BE2C (cell line): ENCODE data around the gene TCEA2.

Source experiments
- DNase-seq: peaks from one replicate; pipeline ENCODE4 v3.0.0-alpha.2; 2020
- H3K27me3 ChIP-seq: fragments of 250-450 bp; sonication (Bioruptor Pico); 2 replicates; pipeline ENCODE4 v1.5.1; 2020; ENCODE audit warnings: mild to moderate bottlenecking
- H3K36me3 ChIP-seq: fragments of 250-450 bp; sonication (Bioruptor Pico); 2 replicates; pipeline ENCODE4 v1.5.1; 2020; ENCODE audit warnings: mild to moderate bottlenecking
- H3K4me1 ChIP-seq: fragments of 250-450 bp; sonication (Bioruptor Pico); 2 replicates; pipeline ENCODE4 v1.5.1; 2020
- H3K4me3 ChIP-seq: 2 replicates; pipeline ENCODE4 v1.5.1; 2011; ENCODE audit warnings: low read depth, low read length
- H3K9me3 ChIP-seq: fragments of 250-450 bp; sonication (Bioruptor Pico); 2 replicates; pipeline ENCODE4 v1.5.1; 2020
- CTCF ChIP-seq: IDR thresholded peaks from 2 replicates; pipeline ENCODE4 v1.5.1; 2012; ENCODE audit warnings: mild to moderate bottlenecking, low read depth, low read length

Gene TCEA2

GRCh38 chr20:64030371-64031134, 32.4 kb upstream of the TCEA2 start:
- Histone ChIP-seq H3K27me3 (no peaks in the 10 kb centered on the region), H3K9me3 (no peaks in the 10 kb centered on the region), H3K4me3 (no peak overlapping the region), H3K36me3 (peaks cover 80% of the 10 kb centered on the region), H3K4me1 (peaks cover 12% of the 10 kb centered on the region)
- no peak for DNase-seq
- no peak for TF ChIP-seq CTCF

DNA sequence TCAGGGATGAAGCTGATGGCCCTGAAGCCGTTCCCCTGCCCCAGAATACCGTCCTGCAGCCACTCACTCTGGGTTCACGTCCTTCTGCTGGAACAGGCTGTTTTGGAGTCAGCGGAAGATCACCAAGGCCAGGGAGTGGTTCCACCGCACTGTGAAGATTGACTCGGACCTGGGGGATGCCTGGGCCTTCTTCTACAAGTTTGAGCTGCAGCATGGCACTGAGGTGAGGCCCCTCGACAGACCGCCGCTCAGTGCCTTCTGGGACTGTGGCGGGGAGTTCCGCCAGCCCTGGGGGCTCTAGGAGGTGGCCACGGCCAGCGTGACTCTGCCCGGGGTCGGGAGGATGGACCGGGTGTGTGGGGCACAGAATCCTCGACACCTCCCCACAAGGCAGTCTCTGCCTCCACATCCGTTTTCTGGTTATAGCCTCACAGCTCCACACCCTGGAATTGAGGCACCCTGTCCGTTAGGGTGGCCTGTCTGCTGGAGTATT, 31.1 kb upstream of the TCEA2 start:
- TF ChIP-seq CTCF = no peak
- peaks cover 68% of the 10 kb centered on the region for H3K36me3 ChIP-seq
- peaks cover 25% of the 10 kb centered on the region for H3K4me1 ChIP-seq
- no peak for DNase-seq
- H3K4me3 ChIP-seq = no peak overlapping the region
- H3K27me3 ChIP-seq = no peaks in the 10 kb centered on the region
- H3K9me3 ChIP-seq = no peaks in the 10 kb centered on the region

DNA sequence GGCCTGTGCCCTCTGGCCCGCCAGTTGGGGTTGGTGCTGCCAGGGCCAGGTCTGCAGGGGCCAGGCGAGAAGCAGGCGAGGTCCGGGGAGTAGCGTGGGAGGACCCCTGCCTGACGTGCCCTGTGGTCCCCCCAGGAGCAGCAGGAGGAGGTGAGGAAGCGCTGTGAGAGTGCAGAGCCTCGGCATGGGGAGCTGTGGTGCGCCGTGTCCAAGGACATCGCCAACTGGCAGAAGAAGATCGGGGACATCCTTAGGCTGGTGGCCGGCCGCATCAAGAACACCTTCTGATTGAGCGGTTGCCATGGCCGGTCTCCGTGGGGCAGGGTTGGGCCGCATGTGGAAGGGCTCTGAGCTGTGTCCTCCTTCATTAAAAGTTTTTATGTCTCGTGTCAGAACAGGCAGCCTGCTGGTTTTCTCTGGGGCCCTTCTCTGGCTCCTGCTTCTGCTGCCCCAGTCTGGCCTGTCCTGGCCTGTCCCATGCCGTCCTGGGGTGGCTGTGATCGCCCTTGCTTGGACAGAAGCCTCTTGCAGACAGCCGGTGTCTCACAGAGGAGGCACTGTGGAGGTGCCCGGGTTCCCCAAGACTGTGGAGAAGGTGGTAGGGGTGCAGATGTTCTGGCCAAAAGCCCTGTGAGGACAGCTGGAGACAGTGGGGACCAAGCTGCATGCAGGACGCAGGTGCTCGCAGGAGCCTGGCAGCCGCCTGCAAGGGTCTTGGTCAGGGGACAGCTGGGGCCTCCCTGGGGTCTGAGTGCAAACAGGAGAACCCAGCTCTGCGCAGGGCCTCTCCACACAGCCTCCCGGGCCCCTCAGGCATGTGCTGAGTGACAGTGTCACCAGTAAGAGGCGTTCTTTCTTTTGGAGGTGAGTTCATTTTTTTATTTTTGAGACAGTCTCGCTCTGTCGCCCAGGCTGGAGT, 30.0 kb upstream of the TCEA2 start:
- Histone ChIP-seq H3K4me1 (peaks cover 33% of the 10 kb centered on the region), H3K36me3 (peaks cover 57% of the 10 kb centered on the region), H3K27me3 (no peaks in the 10 kb centered on the region), H3K9me3 (no peaks in the 10 kb centered on the region), H3K4me3 (no peak overlapping the region)
- TF ChIP-seq CTCF = no peak
- DNase-seq = no peak

DNA sequence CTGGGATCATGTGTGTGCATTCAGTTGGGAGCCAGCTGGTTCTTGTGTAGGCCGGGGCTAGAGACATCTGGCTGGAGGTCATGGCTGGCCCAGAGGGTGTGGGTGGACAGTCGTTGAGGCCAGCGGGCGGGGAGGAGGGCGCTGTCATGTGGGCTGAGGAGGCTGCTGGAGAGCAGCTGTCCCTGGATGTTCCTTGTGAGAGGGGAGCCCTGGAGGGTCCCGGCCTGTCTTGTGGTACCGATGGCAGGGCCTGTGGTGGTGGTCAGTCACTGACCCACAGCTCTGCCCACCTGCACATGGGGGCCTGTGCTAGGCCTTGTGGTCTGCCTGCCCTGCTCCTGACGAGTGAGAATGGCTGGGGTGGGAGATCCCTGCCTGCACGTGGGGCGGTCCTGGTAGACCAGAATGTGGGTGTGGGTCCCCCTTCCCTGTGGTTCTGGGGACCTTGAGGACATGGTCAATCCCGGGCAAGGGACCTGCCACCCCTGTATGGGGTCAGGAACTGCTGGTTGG, 29.0 kb upstream of the TCEA2 start:
- no peak for TF ChIP-seq CTCF
- H3K27me3 ChIP-seq = no peaks in the 10 kb centered on the region
- H3K36me3 ChIP-seq = peaks cover 46% of the 10 kb centered on the region

GRCh38 chr20:64035066-64035932, 27.7 kb upstream of the TCEA2 start:
- H3K4me3 ChIP-seq = 0 out of 2 replicates have a peak overlapping the region, but pooled peaks have one; percentile 61
- no peaks in the 10 kb centered on the region for H3K9me3 ChIP-seq
- peaks cover 36% of the 10 kb centered on the region for H3K4me1 ChIP-seq
- no peak for TF ChIP-seq CTCF
- peak; percentile 5 for DNase-seq
- peaks cover 36% of the 10 kb centered on the region for H3K36me3 ChIP-seq
- no peaks in the 10 kb centered on the region for H3K27me3 ChIP-seq

More for the DNA sequence above, 29.0 kb upstream of the TCEA2 start:
- Histone ChIP-seq H3K9me3 (no peaks in the 10 kb centered on the region), H3K4me1 (peaks cover 29% of the 10 kb centered on the region), H3K4me3 (no peak overlapping the region)
- no peak for DNase-seq
